HepG2 (cell line): ENCODE data around the gene HLA-DMB. TPM values are rescaled to one million over a fixed set of nuclear protein-coding genes. Genes with fewer than 3 reads are reported as not detected.
A peak's percentile ranks its signal among the peaks of the same experiment; 100 is the strongest.

Experiments used
- GPN1 ChIP-seq: sonication (generic); formaldehyde crosslinking; IDR thresholded peaks from 2 replicates; pipeline ENCODE4 v1.5.1; 2020; ENCODE audit warnings: missing genetic modification reagents, borderline replicate concordance
- PCBP1 ChIP-seq: fragments of 200-400 bp; formaldehyde crosslinking; IDR thresholded peaks from 2 replicates; pipeline ENCODE4 v1.6.1; 2017; ENCODE audit warnings: mild to moderate bottlenecking, low read depth, low read length, borderline replicate concordance
- SALL2 ChIP-seq: sonication (generic); formaldehyde crosslinking; IDR thresholded peaks from 2 replicates; pipeline ENCODE4 v1.8.1; 2023; ENCODE audit warnings: mild to moderate bottlenecking, missing genetic modification reagents, inconsistent platforms
- SRSF4 ChIP-seq: fragments of 200-400 bp; formaldehyde crosslinking; IDR thresholded peaks from one replicate; pipeline ENCODE4 v1.6.1; 2018; ENCODE audit warnings: mild to moderate bottlenecking, low read depth, low read length, moderate library complexity; ENCODE audit not compliant: poor library complexity, severe bottlenecking
- TCF12 ChIP-seq, 2 experiments: fragments of 450-650 bp in 1 of 2; sonication (generic) in 1 of 2; formaldehyde crosslinking in 1 of 2; IDR thresholded peaks; 2 replicates each; pipeline versions ENCODE4 v1.6.1 to v1.8.0; 2017 to 2022; ENCODE audit warnings: antibody characterized with exemption in 1 of 2, mild to moderate bottlenecking in 1 of 2, missing genetic modification reagents in 1 of 2, moderate library complexity in 1 of 2
- ZNF577 ChIP-seq: sonication (generic); formaldehyde crosslinking; IDR thresholded peaks from 2 replicates; pipeline ENCODE4 v1.4.0; 2020; ENCODE audit warnings: mild to moderate bottlenecking, low read depth, missing genetic modification reagents, borderline replicate concordance
- ZNF766 ChIP-seq: sonication (generic); formaldehyde crosslinking; IDR thresholded peaks from 2 replicates; pipeline ENCODE4 v1.5.0; 2020; ENCODE audit warnings: missing genetic modification reagents, borderline replicate concordance
- polyA plus RNA-seq, 8 experiments: library from polyadenylated mRNA; depleted of rRNA in 3 of 8; stranded (reverse) in 7 of 8; unstranded in 1 of 8; fragments of >200 nt; fragmentation: Illumina TruSeq in 4 of 8; extraction: Trizol in 4 of 8; gene quantifications; 2 replicates each; pipeline versions ENCODE4 v1.2.1 to v1.2.3, GENCODE V29; 2011 to 2016; ENCODE audit warnings: low read depth in 4 of 8, missing spikeins in 1 of 8, mixed read lengths in 1 of 8; ENCODE audit not compliant: insufficient read depth in 1 of 8
- total RNA-seq, 5 experiments: library from RNA; depleted of rRNA; stranded (reverse); fragments of >200 nt; fragmentation: Illumina TruSeq; extraction: Trizol; gene quantifications; 2 replicates each; pipeline ENCODE4 v1.2.3, GENCODE V29; 2016; ENCODE audit warnings: low read depth in 1 of 5
- TF ChIP-seq, protein P1 (sequence below): sonication (generic); formaldehyde crosslinking; IDR thresholded peaks from 2 replicates; pipeline ENCODE4 v1.4.0; 2020; ENCODE audit warnings: missing genetic modification reagents
- TF ChIP-seq, protein P2 (sequence below): sonication (generic); formaldehyde crosslinking; IDR thresholded peaks from 2 replicates; pipeline ENCODE4 v1.8.0; 2022; ENCODE audit warnings: missing genetic modification reagents, mild to moderate bottlenecking, borderline replicate concordance
- TF ChIP-seq, protein P3 (sequence below): IDR thresholded peaks from 2 replicates; pipeline ENCODE4 v1.6.1; 2016; ENCODE audit warnings: missing compliant biosample characterization, missing genetic modification reagents, borderline replicate concordance
- TF ChIP-seq, protein P4 (sequence below): sonication (generic); formaldehyde crosslinking; IDR thresholded peaks from 2 replicates; pipeline ENCODE4 v1.4.0; 2020; ENCODE audit warnings: missing genetic modification reagents, borderline replicate concordance
- TF ChIP-seq, protein P5 (sequence below): sonication (generic); formaldehyde crosslinking; IDR thresholded peaks from 2 replicates; pipeline ENCODE4 v1.4.0; 2020; ENCODE audit warnings: mild to moderate bottlenecking, missing genetic modification reagents, borderline replicate concordance

Gene HLA-DMB
- total and polyA plus RNA-seq, 2 of the 13 experiments (the other 11 are each of a cell fraction or from before 2014, with no cell fraction given), result not detected

DNA sequence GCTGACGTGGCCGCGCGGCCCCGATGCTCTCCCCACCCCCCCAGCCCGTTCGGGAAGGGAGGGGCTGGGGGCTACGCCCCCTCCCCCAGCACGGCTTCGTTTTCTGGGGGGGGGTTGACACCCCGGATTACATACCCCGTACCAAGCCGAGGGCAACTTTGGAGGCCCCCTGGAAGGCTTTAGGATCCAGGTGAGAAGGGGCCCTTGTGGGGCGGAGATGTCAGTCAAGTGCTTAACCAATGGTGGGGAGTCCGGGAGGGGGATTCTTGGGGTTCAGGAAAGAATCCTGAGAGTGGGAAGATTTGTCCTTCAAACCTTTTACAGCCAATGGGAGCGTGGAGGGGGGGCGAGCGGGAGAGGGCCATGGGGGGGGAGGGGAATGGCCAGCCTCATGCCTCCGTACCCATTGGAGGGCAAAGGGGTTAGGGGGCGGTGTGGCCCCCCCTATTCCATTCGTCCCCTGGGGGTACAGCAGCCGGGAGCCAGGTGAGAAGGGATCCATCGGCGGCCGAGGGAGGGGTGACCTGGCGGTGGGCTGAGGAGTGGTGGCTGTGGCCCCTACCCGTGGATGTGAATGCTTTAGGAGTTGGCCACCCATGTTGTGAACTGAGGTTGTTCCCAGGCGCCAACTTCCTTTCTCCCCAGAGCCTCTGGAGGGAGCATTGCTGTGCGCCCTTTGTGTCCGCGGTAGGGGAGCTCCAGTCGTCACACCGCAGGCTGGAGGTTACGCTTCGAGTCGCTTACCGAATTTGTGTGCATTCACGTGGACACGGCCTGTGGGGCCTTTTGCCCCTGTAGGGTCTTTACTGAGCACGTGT is 28.2 kb upstream of the HLA-DMB start (continued):
- TF ChIP-seq, protein P1, sequence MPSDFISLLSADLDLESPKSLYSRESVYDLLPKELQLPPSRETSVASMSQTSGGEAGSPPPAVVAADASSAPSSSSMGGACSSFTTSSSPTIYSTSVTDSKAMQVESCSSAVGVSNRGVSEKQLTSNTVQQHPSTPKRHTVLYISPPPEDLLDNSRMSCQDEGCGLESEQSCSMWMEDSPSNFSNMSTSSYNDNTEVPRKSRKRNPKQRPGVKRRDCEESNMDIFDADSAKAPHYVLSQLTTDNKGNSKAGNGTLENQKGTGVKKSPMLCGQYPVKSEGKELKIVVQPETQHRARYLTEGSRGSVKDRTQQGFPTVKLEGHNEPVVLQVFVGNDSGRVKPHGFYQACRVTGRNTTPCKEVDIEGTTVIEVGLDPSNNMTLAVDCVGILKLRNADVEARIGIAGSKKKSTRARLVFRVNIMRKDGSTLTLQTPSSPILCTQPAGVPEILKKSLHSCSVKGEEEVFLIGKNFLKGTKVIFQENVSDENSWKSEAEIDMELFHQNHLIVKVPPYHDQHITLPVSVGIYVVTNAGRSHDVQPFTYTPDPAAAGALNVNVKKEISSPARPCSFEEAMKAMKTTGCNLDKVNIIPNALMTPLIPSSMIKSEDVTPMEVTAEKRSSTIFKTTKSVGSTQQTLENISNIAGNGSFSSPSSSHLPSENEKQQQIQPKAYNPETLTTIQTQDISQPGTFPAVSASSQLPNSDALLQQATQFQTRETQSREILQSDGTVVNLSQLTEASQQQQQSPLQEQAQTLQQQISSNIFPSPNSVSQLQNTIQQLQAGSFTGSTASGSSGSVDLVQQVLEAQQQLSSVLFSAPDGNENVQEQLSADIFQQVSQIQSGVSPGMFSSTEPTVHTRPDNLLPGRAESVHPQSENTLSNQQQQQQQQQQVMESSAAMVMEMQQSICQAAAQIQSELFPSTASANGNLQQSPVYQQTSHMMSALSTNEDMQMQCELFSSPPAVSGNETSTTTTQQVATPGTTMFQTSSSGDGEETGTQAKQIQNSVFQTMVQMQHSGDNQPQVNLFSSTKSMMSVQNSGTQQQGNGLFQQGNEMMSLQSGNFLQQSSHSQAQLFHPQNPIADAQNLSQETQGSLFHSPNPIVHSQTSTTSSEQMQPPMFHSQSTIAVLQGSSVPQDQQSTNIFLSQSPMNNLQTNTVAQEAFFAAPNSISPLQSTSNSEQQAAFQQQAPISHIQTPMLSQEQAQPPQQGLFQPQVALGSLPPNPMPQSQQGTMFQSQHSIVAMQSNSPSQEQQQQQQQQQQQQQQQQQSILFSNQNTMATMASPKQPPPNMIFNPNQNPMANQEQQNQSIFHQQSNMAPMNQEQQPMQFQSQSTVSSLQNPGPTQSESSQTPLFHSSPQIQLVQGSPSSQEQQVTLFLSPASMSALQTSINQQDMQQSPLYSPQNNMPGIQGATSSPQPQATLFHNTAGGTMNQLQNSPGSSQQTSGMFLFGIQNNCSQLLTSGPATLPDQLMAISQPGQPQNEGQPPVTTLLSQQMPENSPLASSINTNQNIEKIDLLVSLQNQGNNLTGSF (CRISPR knock-in tag), result peak; percentile 77; the same call in 1 of the 2 replicates
- TF ChIP-seq GPN1 (peak; percentile 72; the same call in 1 of the 2 replicates), SALL2 (CRISPR knock-in tag) (no peak; the same call in 1 of the 2 replicates), TCF12 (IDR thresholded peaks at IDR 0.05) (no peak), TCF12 (CRISPR knock-in tag; IDR thresholded peaks at IDR 0.05) (no peak), SRSF4 (no peak), PCBP1 (0 out of 2 replicates have a peak, but pooled peaks have one; percentile 86), ZNF577 (CRISPR knock-in tag) (peak; percentile 91; the same call in 1 of the 2 replicates), ZNF766 (CRISPR knock-in tag) (peak; percentile 80)
- TF ChIP-seq, protein P2, sequence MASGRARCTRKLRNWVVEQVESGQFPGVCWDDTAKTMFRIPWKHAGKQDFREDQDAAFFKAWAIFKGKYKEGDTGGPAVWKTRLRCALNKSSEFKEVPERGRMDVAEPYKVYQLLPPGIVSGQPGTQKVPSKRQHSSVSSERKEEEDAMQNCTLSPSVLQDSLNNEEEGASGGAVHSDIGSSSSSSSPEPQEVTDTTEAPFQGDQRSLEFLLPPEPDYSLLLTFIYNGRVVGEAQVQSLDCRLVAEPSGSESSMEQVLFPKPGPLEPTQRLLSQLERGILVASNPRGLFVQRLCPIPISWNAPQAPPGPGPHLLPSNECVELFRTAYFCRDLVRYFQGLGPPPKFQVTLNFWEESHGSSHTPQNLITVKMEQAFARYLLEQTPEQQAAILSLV (CRISPR knock-in tag), result peak; percentile 52
- TF ChIP-seq, protein P3, sequence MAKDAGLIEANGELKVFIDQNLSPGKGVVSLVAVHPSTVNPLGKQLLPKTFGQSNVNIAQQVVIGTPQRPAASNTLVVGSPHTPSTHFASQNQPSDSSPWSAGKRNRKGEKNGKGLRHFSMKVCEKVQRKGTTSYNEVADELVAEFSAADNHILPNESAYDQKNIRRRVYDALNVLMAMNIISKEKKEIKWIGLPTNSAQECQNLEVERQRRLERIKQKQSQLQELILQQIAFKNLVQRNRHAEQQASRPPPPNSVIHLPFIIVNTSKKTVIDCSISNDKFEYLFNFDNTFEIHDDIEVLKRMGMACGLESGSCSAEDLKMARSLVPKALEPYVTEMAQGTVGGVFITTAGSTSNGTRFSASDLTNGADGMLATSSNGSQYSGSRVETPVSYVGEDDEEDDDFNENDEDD (CRISPR knock-in tag), result peak; percentile 65; the same call in 1 of the 2 replicates
- TF ChIP-seq, protein P4, sequence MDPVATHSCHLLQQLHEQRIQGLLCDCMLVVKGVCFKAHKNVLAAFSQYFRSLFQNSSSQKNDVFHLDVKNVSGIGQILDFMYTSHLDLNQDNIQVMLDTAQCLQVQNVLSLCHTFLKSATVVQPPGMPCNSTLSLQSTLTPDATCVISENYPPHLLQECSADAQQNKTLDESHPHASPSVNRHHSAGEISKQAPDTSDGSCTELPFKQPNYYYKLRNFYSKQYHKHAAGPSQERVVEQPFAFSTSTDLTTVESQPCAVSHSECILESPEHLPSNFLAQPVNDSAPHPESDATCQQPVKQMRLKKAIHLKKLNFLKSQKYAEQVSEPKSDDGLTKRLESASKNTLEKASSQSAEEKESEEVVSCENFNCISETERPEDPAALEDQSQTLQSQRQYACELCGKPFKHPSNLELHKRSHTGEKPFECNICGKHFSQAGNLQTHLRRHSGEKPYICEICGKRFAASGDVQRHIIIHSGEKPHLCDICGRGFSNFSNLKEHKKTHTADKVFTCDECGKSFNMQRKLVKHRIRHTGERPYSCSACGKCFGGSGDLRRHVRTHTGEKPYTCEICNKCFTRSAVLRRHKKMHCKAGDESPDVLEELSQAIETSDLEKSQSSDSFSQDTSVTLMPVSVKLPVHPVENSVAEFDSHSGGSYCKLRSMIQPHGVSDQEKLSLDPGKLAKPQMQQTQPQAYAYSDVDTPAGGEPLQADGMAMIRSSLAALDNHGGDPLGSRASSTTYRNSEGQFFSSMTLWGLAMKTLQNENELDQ (CRISPR knock-in tag), result no peak
- TF ChIP-seq, protein P5, sequence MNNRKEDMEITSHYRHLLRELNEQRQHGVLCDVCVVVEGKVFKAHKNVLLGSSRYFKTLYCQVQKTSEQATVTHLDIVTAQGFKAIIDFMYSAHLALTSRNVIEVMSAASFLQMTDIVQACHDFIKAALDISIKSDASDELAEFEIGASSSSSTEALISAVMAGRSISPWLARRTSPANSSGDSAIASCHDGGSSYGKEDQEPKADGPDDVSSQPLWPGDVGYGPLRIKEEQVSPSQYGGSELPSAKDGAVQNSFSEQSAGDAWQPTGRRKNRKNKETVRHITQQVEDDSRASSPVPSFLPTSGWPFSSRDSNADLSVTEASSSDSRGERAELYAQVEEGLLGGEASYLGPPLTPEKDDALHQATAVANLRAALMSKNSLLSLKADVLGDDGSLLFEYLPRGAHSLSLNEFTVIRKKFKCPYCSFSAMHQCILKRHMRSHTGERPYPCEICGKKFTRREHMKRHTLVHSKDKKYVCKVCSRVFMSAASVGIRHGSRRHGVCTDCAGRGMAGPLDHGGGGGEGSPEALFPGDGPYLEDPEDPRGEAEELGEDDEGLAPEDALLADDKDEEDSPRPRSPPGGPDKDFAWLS (CRISPR knock-in tag), result no peak
